GM12873 (cell line): Measurements from ENCODE around the gene NMRK1.

Experiments
- CTCF ChIP-seq: IDR thresholded peaks from 2 replicates; pipeline ENCODE4 v1.5.1; 2012; ENCODE audit warnings: low read depth, mild to moderate bottlenecking, moderate library complexity, low read length, control low read depth; ENCODE audit not compliant: insufficient read depth; ENCODE audit errors: missing control alignments

Gene NMRK1

GRCh38 chr9:75128535-75128934 is 40.6 kb upstream of the NMRK1 start:
- TF ChIP-seq CTCF, result no peak

GRCh38 chr9:75123696-75124095 is 35.7 kb upstream of the NMRK1 start:
- no peak for TF ChIP-seq CTCF

- TF ChIP-seq CTCF, result no peak
Measured at GRCh38 chr9:75121914-75122558, 34.1 kb upstream of the NMRK1 start.

- TF ChIP-seq CTCF, result no peak
Measured at GRCh38 chr9:75120686-75121085, 32.7 kb upstream of the NMRK1 start.

GRCh38 chr9:75117564-75117963 is 29.6 kb upstream of the NMRK1 start:
- no peak for TF ChIP-seq CTCF

- no peak for TF ChIP-seq CTCF
Measured at GRCh38 chr9:75116306-75116705, 28.4 kb upstream of the NMRK1 start.

- no peak for TF ChIP-seq CTCF
Measured at GRCh38 chr9:75112789-75113188, 24.8 kb upstream of the NMRK1 start.
